Measurements from ENCODE around the gene MACROH2A2. TPM values are rescaled to one million over a fixed set of nuclear protein-coding genes. Genes with fewer than 3 reads are reported as not detected.
"Not testable (repeated sequence)": the region's sequence is repeated elsewhere in the genome, so short reads cannot be mapped to it uniquely, and the experiment has no call there.

The MACROH2A2 gene
- 1 to 10 TPM; 3.6 to 4.2 TPM for total RNA-seq

- H3K27me3 Mint-ChIP-seq, result peaks cover 41% of the 10 kb centered on the region
- POLR2A ChIA-PET, result interaction anchor here (0.6 kb wide), 1 partner anchor 94 kb away, joined by 3 read pairs; the partner anchor contains the start of gene TYSND1
These were observed at the start of gene MACROH2A2 for GRCh38 chr10:70052462-70053217. Gene MACROH2A2, plus strand, starts transcription at chr10:70052846. Its CDS starts 22,813 bp downstream, at chr10:70075659.

GRCh38 chr10:70007116-70007820 lies 45.4 kb upstream of the MACROH2A2 start:
- no peaks in the 10 kb centered on the region for H3K4me1 Mint-ChIP-seq
- H3K27ac Mint-ChIP-seq, result no peak overlapping the region
- no peak overlapping the region for H3K4me3 Mint-ChIP-seq
- ChIA-PET CTCF (no interaction called here), POLR2A (no interaction called here)
- no peaks in the 10 kb centered on the region for H3K9me3 Mint-ChIP-seq (ENCODE audit: low read depth)
- DNase-seq (no peak), ATAC-seq (no peak)
- intact Hi-C loops (cut with DNase I, micrococcal nuclease), result no loop called here
- no peaks in the 10 kb centered on the region for H3K36me3 Mint-ChIP-seq (ENCODE audit: low read depth)
- peaks cover 30% of the 10 kb centered on the region for H3K27me3 Mint-ChIP-seq

More at GRCh38 chr10:70052462-70053217, at the start of gene MACROH2A2:
- ATAC-seq (peak; percentile 78), DNase-seq (peak; percentile 50)
- Mint-ChIP-seq H3K27ac (no peak within 1 kb of the TSS), H3K36me3 (ENCODE audit: low read depth) (no peaks in the 10 kb centered on the region), H3K4me1 (peaks cover 9% of the 10 kb centered on the region), H3K9me3 (ENCODE audit: low read depth) (no peaks in the 10 kb centered on the region), H3K4me3 (peak within 1 kb of the TSS; percentile 74)
- intact Hi-C loops (cut with DNase I, micrococcal nuclease), result no loop called here
- CTCF ChIA-PET, result interaction anchor here (1.2 kb wide), 1 partner anchor 63 kb away, joined by 3 read pairs; no protein-coding TSS in a partner anchor

GRCh38 chr10:70031215-70031614 lies 21.4 kb upstream of the MACROH2A2 start:
- DNase-seq, result no peak
- no peak overlapping the region for H3K4me3 Mint-ChIP-seq
- intact Hi-C loops (cut with DNase I, micrococcal nuclease), result no loop called here
- no peak for ATAC-seq
- peaks cover 20% of the 10 kb centered on the region for H3K9me3 Mint-ChIP-seq (ENCODE audit: low read depth)
- ChIA-PET POLR2A (no interaction called here), CTCF (no interaction called here)
- H3K27me3 Mint-ChIP-seq, result peaks cover 8% of the 10 kb centered on the region
- H3K27ac Mint-ChIP-seq, result no peak overlapping the region
- no peaks in the 10 kb centered on the region for H3K4me1 Mint-ChIP-seq
- peaks cover 3% of the 10 kb centered on the region for H3K36me3 Mint-ChIP-seq (ENCODE audit: low read depth)

- Mint-ChIP-seq H3K9me3 (ENCODE audit: low read depth) (peaks cover 18% of the 10 kb centered on the region), H3K27me3 (peaks cover 4% of the 10 kb centered on the region), H3K4me3 (no peak overlapping the region), H3K36me3 (ENCODE audit: low read depth) (peaks cover 3% of the 10 kb centered on the region), H3K4me1 (no peaks in the 10 kb centered on the region), H3K27ac (no peak overlapping the region)
- ChIA-PET CTCF (interaction anchor here (1.1 kb wide), 1 partner anchor 286 kb away, joined by 3 read pairs; no protein-coding TSS in a partner anchor), POLR2A (no interaction called here)
- intact Hi-C loops (cut with DNase I, micrococcal nuclease), result no loop called here
- no peak for ATAC-seq
- no peak for DNase-seq
These were observed 19.9 kb upstream of the MACROH2A2 start for GRCh38 chr10:70032667-70033289.

GRCh38 chr10:70034232-70034631 lies 18.4 kb upstream of the MACROH2A2 start:
- intact Hi-C loops (cut with DNase I, micrococcal nuclease), result no loop called here
- Mint-ChIP-seq H3K27ac (no peak overlapping the region), H3K27me3 (peaks cover 8% of the 10 kb centered on the region), H3K4me3 (no peak overlapping the region), H3K4me1 (no peaks in the 10 kb centered on the region), H3K36me3 (ENCODE audit: low read depth) (peaks cover 3% of the 10 kb centered on the region), H3K9me3 (ENCODE audit: low read depth) (peaks cover 17% of the 10 kb centered on the region)
- no peak for ATAC-seq
- ChIA-PET POLR2A (no interaction called here), CTCF (no interaction called here)
- no peak for DNase-seq

GRCh38 chr10:70035531-70035930 lies 17.1 kb upstream of the MACROH2A2 start:
- CTCF ChIA-PET, result no interaction called here

GRCh38 chr10:70038923-70039322 lies 13.7 kb upstream of the MACROH2A2 start:
- Mint-ChIP-seq H3K9me3 (ENCODE audit: low read depth) (peaks cover 17% of the 10 kb centered on the region), H3K4me1 (no peaks in the 10 kb centered on the region), H3K4me3 (no peak overlapping the region), H3K27me3 (peaks cover 13% of the 10 kb centered on the region), H3K36me3 (ENCODE audit: low read depth) (peaks cover 5% of the 10 kb centered on the region), H3K27ac (no peak overlapping the region)
- DNase-seq, result no peak
- ChIA-PET CTCF (no interaction called here), POLR2A (interaction anchor here (0.6 kb wide), 1 partner anchor 1095 kb away, joined by 3 read pairs; no protein-coding TSS in a partner anchor)
- intact Hi-C loops (cut with DNase I, micrococcal nuclease), result no loop called here
- ATAC-seq, result no peak

More at GRCh38 chr10:70035531-70035930, 17.1 kb upstream of the MACROH2A2 start:
- intact Hi-C loops (cut with DNase I, micrococcal nuclease), result no loop called here
- Mint-ChIP-seq H3K27me3 (peaks cover 7% of the 10 kb centered on the region), H3K4me3 (no peak overlapping the region), H3K4me1 (no peaks in the 10 kb centered on the region), H3K27ac (no peak overlapping the region), H3K36me3 (ENCODE audit: low read depth) (peaks cover 3% of the 10 kb centered on the region), H3K9me3 (ENCODE audit: low read depth) (peaks cover 12% of the 10 kb centered on the region)
- POLR2A ChIA-PET, result no interaction called here
- no peak for ATAC-seq
- no peak for DNase-seq

GRCh38 chr10:70041016-70041415 lies 11.6 kb upstream of the MACROH2A2 start:
- ChIA-PET CTCF (no interaction called here), POLR2A (no interaction called here)
- intact Hi-C loops (cut with DNase I, micrococcal nuclease), result no loop called here
- Mint-ChIP-seq H3K4me1 (no peaks in the 10 kb centered on the region), H3K27ac (no peak overlapping the region), H3K36me3 (ENCODE audit: low read depth) (peaks cover 5% of the 10 kb centered on the region), H3K4me3 (no peak overlapping the region), H3K9me3 (ENCODE audit: low read depth) (peaks cover 19% of the 10 kb centered on the region), H3K27me3 (peaks cover 17% of the 10 kb centered on the region)
- no peak for DNase-seq
- ATAC-seq, result no peak

GRCh38 chr10:70041739-70042138 lies 10.9 kb upstream of the MACROH2A2 start:
- ATAC-seq; POLR2A ChIA-PET; CTCF ChIA-PET; H3K27ac Mint-ChIP-seq; H3K4me3 Mint-ChIP-seq; H3K4me1 Mint-ChIP-seq; H3K36me3 Mint-ChIP-seq (ENCODE audit: low read depth); intact Hi-C loops (cut with DNase I, micrococcal nuclease); DNase-seq: not testable (repeated sequence)
- peaks cover 17% of the 10 kb centered on the region for H3K27me3 Mint-ChIP-seq
- peaks cover 19% of the 10 kb centered on the region for H3K9me3 Mint-ChIP-seq (ENCODE audit: low read depth)

GRCh38 chr10:70047066-70047465 lies 5.6 kb upstream of the MACROH2A2 start:
- H3K27ac Mint-ChIP-seq; H3K4me1 Mint-ChIP-seq; POLR2A ChIA-PET; DNase-seq; CTCF ChIA-PET; H3K9me3 Mint-ChIP-seq (ENCODE audit: low read depth); intact Hi-C loops (cut with DNase I, micrococcal nuclease); H3K36me3 Mint-ChIP-seq (ENCODE audit: low read depth); H3K4me3 Mint-ChIP-seq; ATAC-seq: not testable (repeated sequence)
- peaks cover 23% of the 10 kb centered on the region for H3K27me3 Mint-ChIP-seq

GRCh38 chr10:70048030-70048723 lies 4.5 kb upstream of the MACROH2A2 start:
- Mint-ChIP-seq H3K27ac (no peak overlapping the region), H3K9me3 (ENCODE audit: low read depth) (peaks cover 2% of the 10 kb centered on the region), H3K4me1 (peaks cover 9% of the 10 kb centered on the region), H3K27me3 (peaks cover 28% of the 10 kb centered on the region), H3K4me3 (no peak overlapping the region), H3K36me3 (ENCODE audit: low read depth) (no peaks in the 10 kb centered on the region)
- ATAC-seq (no peak), DNase-seq (no peak)
- intact Hi-C loops (cut with DNase I, micrococcal nuclease), result no loop called here
- ChIA-PET CTCF (no interaction called here), POLR2A (no interaction called here)

Measured in activated CD4-positive, alpha-beta T cell treated with anti-CD3 and anti-CD28 coated beads for 36 hours (primary cell).